DMS79 (cell line): Measurements from ENCODE around the gene FRYL.
"Not testable (repeated sequence)": the region's sequence is repeated elsewhere in the genome, so short reads cannot be mapped to it uniquely, and the experiment has no call there.

Experiments used
- DNase-seq: peaks from one replicate; lab custom pipeline; 2025; lab: John Stamatoyannopoulos, UW

Gene FRYL

DNA sequence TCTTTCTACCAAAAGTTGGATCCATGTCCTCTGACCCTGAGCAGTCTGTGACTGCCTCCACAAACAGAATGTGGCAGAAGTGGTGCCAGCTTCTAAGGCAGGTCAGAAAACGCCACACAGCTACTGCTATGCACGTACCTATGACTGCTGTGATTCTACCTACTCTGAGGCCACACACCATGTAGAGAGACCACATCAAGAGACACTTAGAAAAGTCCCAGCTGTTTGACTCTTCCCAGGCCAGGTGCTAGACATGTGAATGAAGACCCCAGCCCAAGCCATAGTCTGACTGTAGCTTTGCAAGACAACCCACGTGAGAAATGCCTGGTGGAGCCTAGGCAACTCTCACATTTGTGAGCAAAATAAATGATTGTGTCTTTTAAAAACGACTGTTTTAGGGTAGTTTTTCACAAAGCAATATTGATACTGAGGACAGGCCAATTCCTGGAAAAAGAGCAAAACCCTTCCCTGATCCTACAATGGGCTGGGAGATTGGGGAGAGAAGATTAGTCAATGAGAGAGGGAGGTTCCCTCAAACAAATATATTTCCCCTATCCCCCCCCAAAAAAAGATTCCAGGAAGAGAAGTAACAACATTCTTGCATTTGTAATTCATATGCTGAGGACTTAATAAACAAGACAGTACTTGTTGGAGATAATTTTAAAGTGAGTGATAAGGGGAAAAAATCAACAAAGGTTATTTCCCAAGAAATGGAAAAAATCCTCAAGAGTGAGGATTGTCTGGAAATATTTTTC is 33.3 kb downstream of the FRYL start:
- no peak for DNase-seq

DNA sequence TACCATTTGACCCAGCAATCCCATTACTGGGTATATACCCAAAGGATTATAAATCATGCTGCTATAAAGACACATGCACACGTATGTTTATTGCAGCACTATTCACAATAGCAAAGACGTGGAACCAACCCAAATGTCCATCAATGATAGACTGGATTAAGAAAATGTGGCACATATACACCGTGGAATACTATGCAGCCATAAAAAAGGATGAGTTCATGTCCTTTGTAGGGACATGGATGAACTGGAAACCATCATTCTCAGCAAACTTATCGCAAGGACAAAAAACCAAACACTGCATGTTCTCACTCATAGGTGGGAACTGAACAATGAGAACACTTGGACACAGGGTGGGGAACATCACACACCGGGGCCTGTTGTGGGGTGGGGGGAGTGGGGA is 34.9 kb downstream of the FRYL start:
- not testable (repeated sequence) for DNase-seq

DNA sequence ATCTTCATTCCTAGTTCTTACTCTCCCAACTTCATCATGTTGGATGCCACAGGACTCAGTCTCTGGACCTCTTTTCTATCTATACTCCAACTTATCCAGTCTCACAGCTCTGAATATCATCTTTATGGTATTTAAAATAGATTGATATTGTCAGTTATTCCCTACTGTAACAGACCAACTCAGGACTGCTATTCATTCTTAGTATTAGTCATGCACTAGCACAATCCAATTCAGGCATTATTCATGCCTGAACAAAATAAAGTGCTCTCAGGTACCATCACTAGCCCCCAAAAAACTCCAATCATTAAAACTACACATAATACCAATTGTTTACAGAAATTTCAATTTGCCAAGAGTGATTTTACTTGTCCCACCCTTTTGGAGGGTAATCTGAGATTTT is 37.7 kb downstream of the FRYL start:
- no peak for DNase-seq

- no peak for DNase-seq
Measured at GRCh38 chr4:48739560-48740019, 40.5 kb downstream of the FRYL start.

DNA sequence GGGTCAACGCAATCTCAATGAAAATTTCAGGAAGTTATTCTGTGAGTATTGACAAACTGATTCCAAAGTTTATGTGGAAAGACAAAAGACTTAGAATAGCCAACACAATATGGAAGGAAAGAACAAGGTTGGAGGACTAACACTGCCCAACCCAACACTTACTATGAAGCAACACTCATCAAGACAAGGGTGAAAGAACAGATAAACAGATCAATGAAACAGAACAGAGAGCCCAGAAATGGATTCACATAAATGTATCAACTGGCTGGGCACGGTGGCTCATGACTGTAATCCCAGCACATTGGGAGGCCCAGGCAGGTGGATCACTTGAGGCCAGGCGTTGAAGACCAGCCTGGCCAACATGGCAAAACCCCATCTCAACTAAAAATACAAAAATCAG is 41.2 kb downstream of the FRYL start:
- DNase-seq, result no peak

- not testable (repeated sequence) for DNase-seq
Measured at GRCh38 chr4:48728906-48729496, 51.1 kb downstream of the FRYL start.

GRCh38 chr4:48727666-48728459 is 52.2 kb downstream of the FRYL start:
- no peak for DNase-seq

- DNase-seq, result no peak
Measured at GRCh38 chr4:48725414-48725813, 54.7 kb downstream of the FRYL start.

- no peak for DNase-seq
Measured at GRCh38 chr4:48722509-48723446, 57.3 kb downstream of the FRYL start.

- DNase-seq, result no peak
Measured at GRCh38 chr4:48720459-48720858, 59.6 kb downstream of the FRYL start.

- no peak for DNase-seq
Measured at GRCh38 chr4:48718818-48719465, 61.1 kb downstream of the FRYL start.

DNA sequence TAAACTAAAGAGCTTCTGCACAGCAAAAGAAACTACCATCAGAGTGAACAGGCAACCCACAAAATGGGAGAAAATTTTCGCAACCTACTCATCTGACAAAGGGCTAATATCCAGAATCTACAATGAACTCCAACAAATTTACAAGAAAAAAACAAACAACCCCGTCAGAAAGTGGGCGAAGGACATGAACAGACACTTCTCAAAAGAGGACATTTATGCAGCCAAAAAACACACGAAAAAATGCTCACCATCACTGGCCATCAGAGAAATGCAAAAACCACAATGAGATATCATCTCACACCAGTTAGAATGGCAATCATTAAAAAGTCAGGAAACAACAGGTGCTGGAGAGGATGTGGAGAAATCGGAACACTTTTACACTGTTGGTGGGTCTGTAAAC is 63.8 kb downstream of the FRYL start:
- not testable (repeated sequence) for DNase-seq

- no peak for DNase-seq
Measured at GRCh38 chr4:48710446-48711209, 69.5 kb downstream of the FRYL start.

- no peak for DNase-seq
Measured at GRCh38 chr4:48709901-48710300, 70.2 kb downstream of the FRYL start.

DNA sequence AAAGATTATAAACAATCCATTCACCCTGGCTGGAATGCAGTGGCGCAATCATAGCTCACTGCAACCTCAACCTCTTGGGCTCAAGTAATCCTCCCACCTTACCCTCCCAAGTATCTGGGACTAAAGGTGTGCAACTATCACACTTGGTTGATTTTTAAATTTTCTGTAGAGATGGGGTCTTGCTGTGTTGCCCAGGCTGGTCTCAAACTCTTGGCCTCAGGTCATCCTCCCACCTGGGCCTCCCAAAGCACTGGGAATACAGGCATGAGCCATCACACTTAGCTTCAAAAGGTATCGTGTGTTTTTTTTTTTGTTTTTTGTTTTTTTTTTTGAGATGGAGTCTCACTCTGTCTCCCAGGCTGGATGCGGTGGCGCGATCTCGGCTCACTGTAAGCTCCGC is 71.5 kb downstream of the FRYL start:
- no peak for DNase-seq

DNA sequence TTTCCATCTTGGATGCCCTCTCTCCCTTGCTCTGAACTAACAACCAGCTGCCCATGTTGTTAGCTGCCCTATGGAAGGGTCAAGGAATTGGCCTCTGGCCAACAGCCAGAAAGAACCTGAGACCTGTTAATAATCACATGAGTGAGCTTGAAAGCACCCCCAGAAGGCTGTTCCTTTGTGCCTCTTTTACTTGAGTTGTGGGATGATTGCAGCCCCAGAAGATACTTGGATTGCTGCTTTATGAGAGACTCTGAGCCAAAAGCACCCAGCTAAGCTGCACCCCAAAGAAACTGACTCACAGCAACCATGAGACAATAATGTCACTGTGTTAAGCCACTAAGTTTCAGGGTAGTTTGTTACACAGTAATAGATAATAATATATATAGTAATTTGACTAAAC is 73.3 kb downstream of the FRYL start:
- DNase-seq, result no peak

- DNase-seq, result no peak
Measured at GRCh38 chr4:48705609-48706008, 74.5 kb downstream of the FRYL start.

- no peak for DNase-seq
Measured at GRCh38 chr4:48704091-48704802, 75.8 kb downstream of the FRYL start.

DNA sequence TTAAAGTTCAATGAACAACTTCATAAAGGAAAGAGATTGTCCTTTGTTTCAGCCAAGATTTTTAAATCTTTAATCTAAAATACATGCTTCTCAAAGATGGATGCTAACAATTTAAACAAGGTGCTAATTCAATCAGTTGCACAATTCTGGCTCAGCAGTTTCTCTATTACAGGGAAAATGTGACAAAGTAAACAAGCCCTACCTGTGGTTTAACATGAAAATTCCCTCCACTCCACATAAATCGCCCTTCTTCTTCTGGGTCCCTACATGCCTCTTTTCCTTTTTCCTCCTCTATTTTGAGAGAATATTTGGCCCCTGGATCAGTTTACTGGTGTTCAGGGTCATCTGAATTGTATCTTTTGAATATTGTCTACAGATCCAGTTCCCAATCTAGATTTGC is 80.6 kb downstream of the FRYL start:
- no peak for DNase-seq
